Anterior cingulate cortex (tissue), 58 donors: Measurements from ENCODE around the gene VDR.
A peak's percentile ranks its signal among the peaks of the same experiment; 100 is the strongest.

Experiments
- DNase-seq, 58 donors: peaks; one replicate each; lab custom pipeline; 2025; lab: John Stamatoyannopoulos, UW

VDR gene

GRCh38 chr12:47834199-47834903 lies 70.4 kb downstream of the VDR start:
- no peak for DNase-seq

DNA sequence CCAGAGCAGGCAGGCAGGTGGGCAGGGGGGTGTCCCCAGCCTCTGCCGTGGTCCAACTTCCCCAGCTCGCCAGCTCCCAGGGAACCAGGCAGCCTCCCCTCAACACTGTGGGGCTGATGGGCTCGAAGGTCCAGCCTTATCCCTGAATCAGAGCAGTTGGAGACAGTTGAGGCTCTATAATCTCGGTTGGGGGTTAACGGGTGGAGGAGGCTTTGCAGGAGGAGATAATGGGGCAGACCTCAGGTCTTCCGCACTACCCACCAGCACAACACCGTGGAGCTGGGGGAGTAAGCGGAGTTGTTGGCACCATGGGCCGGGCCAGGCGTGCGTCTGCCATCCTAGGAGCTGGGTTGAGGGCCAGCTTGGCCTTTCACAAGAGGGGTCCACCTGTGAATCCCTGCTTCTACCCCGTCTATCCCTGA lies 71.2 kb downstream of the VDR start:
- DNase-seq = no peak

GRCh38 chr12:47832263-47832933 lies 72.4 kb downstream of the VDR start:
- DNase-seq = no peak

DNA sequence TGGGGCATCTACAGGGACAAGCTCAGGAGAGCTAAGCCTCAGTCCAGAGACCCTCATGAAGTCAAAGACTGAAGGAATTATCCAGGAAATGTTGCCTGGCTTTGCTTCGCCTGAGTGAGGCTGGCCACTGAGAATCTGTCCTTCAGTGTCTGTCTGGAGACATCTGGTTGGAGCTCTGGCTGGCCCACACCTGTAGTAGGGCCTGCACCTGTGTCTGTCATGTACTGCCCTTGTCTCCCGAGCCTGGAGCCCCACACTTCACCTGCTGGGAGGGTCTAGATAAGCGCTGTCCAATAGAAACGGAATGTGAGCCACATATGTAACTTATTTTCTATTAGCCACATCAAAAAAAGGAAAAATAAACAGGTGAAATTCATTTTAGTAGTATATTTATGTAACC lies 75.2 kb downstream of the VDR start:
- DNase-seq = no peak

DNA sequence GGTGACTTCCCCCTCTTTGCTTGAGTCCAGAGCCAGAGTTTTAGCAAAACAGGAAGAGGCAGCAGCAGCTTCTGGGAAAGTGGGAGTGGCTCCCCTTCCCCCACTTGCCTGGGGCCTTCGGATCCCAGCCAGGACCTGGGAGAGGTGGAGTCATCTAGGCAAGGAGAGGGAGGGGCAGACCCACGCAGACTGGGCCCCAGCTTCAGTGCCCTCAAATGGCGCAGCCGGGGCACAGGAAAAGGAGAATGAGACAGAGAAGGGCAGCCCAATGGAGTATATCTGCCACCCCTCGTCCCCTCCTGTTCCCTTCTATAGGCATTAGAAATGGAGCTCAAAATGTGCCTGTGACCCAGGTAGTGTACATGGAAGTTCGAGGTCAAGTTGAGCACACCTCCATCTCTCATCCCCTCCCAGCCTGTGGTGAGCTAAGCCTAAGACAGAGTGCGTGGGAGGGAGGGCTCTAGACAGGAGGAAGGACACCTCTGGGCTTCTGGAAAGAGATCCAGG lies 75.8 kb downstream of the VDR start:
- no peak for DNase-seq

DNA sequence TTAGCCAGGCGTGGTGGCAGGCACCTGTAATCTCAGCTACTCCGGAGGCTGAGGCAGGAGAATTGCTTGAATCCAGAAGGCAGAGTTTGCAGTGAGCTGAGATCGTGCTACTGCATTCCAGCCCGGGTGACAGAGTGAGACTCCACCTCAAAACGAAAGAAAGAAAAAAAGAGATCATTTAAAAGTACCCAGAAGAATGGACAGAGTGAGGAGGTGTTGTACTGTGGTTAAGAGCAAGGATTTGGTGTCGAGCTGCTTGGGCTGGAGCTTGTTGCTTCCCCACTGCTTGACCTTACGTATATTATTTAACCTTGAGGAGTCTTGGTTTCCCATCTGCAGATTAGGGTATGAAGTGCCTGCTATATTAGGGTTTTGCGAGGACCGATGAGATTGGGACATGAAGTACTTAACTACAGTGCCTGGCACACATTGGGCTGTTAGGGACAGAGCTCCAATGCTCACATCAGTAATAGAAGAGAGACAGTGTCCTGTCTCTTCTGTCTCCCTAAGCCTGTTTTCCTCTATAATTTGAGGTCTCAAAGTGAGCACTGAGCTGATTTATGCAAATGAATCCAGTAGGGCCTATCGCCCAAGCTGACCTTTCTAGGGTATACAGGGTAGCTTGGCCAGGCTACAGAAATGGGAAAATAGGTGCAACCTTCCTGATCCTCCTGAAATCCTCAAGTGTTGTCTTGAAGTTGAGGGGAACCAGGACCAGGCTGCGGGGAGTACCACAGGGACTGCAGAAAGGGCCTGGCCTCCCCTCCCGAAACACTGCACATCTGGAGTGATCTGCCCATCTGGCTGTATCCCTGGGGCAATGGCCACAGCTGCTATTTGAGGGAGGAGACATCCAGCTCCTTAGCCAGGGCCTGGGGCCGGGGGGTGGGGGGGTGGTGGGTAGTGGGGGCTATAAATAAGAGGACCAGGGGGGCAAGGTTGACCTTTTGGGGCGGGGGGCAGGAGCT lies 76.5 kb downstream of the VDR start:
- no peak for DNase-seq

DNA sequence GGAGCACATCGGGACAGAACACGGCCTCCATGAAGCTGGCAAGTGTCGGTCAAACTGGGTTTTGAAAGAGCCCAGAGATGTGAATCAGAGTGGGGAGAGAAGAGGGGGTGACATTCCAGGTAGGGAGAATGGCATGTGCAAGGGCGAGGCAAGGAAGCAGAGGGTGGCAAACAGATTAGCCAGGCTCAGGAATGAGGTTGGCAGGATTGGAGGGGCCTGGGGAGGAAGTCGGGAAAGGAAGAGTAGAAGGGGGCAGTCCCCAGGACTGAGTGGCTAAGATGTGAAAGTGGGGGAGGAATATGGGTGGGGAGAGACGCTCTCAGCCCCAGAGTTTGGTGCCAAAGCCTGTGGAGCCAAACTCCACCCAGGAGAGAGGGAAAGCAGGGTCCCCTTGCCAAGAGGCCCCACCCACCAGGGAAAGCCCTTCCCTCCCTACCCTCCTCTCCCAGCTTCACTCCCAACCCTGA lies 79.6 kb downstream of the VDR start:
- DNase-seq = no peak

DNA sequence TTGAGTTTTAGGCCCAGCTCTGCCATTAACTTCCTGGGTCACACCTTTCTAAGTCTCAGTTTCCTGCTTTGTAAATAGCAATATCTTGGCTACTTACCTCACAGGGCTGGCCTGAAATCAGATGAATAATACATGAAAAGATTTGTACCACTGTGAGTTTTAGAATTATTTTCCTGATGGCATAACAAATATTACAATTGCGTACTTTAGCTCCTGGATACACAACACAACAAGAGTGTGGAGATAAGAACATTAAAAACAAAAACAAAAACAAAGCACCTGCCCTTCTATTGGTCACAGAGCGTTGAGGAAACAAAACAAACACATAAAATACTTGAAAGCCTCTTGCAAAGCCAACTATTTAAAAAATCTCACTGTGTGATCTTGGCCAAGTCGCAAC lies 80.2 kb downstream of the VDR start:
- DNase-seq = no peak

GRCh38 chr12:47824198-47824597 lies 80.6 kb downstream of the VDR start:
- no peak for DNase-seq

GRCh38 chr12:47823422-47824086 lies 81.2 kb downstream of the VDR start:
- DNase-seq = no peak

GRCh38 chr12:47822863-47823262 lies 81.9 kb downstream of the VDR start:
- no peak for DNase-seq

DNA sequence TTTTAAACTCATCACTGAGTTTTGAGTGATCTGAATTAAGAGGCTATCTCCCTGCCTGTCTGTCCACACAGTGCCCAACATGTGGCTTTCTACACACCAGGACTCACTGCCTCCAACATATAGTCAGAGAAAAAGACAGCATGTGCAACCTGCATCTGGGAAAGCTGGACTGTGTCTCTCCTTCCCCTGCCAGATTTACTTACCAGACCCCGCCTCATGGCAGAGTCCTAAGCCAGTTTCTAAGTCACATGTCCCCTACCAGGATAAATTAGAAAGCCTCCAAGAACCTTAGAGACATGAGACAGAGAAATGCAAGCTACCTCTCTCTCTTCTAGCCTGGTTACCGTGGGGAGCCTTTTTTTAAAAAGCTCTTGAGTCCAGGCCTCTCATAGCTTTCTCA lies 82.4 kb downstream of the VDR start:
- no peak for DNase-seq

DNA sequence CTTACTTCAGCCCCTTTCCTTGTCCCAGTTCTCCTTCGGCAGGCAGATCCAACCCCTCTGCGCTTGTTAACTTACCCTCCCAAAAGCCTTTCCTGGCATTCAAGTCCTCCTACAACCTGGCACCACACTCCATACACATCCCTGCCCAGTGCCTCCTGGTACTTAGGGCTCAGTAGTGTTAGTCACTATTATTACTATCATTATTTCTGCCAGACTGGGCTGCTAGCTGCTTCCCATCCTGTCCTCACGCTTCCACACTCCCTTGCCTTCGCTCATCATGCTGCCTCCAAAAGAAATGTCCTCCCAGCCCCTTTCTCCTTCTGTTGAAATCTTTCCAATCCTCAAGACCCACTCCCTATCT lies 83.5 kb downstream of the VDR start:
- DNase-seq = no peak

DNA sequence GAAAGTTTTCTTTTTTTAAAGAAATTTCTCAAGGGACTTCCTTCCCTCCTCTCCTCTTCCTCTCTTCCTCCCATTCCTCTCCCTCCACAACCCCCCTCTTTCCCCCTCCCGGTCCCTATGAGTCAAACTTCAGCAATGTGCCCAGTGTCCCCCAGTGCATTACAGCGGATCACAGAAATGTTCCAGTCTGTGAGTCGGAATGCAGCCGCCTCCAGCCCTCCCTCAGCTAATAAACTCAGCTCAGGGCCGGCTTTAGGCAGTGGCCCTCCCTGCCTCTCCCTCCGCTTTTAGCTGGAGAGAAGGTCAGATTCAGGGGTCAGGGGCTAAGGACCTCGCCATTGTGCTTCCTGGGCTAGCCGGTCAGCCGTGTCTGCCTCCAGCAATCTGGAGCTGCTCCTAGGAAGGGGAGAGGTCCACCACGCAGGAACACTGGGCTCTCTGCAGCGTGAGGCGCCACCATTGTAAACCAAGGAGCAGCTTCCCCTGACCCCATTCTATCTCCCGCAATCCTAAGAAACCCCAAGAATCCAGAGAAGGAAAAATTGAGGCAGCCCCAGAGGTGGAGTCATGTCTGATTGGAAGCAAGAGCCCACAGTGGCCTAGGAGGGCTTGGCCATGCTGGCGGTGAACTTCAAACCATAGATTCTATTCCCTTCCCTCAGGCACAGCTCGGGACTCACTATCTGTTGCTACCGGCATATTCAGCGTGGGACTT lies 84.0 kb downstream of the VDR start:
- DNase-seq = peak in 9 of 58 donors; percentile 30 to 63 (median 53)

GRCh38 chr12:47819896-47820630 lies 84.7 kb downstream of the VDR start, which contains the start of gene HDAC7:
TSS of gene HDAC7 (minus strand) at chr12:47819903. CDS start at chr12:47819785, 118 bp downstream.
- peak in 51 of 58 donors; percentile 13 to 83 (median 65) for DNase-seq

DNA sequence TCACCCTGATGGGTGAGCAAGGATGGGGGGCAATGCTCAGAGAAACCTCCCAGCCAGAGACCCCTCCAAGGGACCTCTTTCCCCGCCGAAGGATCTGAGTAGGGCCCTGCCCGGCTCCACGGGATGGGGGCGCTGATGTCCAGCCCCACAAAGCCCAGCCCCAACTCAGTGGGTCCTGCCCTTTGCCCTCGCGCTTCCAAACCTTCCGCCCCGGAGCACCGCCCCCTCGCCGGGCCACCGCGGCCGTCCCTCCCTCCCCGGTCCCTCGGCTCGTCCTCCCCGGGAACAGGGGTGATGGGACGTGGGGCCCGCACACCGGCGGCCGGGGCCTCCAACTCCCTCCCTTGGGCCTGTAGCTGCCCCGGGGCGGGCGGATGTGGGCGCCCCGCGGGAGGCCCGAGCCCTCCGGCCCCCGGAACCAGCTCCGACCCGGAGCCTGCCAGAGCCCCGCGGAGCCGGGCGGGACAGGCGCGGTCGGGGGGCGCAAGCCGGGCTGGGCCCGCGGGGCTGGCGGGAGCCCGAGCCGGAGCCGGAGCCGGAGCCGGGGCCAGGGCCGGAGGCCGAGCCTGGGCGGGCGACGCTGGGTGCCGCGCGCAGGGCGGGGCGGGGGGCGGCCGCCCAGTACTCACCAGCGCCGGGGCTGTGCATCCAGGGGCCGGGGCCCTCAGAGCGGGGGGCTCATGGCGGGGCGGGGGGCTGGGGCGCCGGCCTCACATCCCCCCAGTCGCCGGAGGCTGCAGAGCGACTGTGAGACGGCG lies 85.5 kb downstream of the VDR start:
- peak in 41 of 58 donors; percentile 15 to 62 (median 46) for DNase-seq

DNA sequence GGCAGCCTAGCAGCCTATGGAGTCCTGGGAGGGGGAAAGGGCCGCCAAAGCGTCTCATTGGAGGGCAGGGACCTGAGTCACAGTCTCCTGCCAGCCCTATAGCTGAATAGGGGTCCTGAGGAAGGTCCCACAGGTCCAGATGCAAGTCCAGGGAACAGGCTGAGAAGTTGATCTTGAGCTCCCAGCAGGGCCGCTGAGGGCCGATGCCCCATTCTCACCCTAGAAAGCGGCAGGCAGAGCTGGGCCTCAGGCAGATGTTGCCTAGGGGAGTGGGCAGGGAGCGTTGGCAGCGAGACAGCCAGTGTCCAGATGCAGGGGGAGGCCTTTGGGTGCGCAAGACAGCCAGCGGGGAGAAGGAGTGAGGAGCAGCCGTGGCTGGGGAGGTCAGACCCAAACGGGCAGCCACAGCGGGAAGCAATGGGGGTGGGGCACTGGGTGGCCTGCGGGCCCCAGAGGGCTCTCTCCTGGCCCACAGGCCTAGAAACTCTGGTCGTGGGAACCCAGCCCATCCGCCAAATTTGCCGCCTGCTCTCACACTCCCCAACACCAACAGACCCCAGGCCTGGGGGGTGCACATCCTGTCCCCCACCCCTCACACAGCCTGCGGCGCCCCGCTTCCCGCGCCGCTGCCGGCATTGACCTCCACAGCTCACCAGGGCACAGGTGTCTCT lies 86.2 kb downstream of the VDR start:
- peak in 14 of 58 donors; percentile 18 to 52 (median 34) for DNase-seq
